Activated naive CD8-positive, alpha-beta T cell treated with anti-CD3 and anti-CD28 coated beads, Interleukin-2, amount 50 U/mL, for 16 hours (primary cell): ENCODE measurements around the gene HEMK1.

ENCODE experiments used
- DNase-seq: peaks from one replicate; pipeline ENCODE4 v3.0.0-alpha.2; 2020; ENCODE audit warnings: low read depth, low spot score

HEMK1 gene

DNA sequence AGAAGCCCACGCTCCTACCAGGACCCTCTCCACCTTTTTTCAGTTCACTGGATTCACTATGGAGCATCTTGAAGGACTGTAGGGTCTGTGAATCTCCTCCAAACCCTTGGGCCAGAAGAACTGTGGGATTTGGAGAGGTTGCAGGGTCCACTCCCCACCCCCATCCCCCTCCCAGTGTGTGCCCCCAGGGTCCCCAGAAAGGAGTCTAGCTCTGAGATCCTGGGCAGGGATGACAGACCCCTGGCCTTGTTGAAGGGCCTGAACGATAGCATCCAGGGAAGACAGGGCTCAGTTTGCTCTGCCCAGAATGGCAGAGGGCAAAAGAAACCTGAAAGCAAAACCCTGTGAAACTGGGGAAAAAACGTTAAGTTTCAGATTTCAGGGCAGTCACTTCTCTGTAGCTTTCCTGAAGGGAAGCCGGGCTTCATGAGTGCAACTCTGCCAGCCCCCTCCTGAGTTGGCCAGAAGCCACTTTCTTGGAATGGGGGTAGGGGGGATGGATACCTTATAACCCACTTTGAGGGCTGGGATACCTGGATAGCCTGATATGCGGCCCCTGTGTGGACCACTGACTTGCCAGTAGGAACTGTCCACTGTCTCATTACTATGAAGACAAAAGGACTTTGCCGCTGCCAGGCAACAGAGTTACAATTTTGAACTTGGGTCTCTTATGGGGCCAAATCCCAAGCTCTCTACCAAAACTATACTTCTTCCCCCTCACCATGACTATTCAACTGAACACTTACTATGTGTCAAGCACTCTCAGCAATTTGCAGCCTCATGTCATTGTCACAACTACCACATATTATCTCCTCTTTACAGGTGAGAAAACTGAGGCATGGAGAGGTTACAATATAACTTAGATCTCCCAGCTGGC, 43.9 kb downstream of the HEMK1 start:
- no peak for DNase-seq

DNA sequence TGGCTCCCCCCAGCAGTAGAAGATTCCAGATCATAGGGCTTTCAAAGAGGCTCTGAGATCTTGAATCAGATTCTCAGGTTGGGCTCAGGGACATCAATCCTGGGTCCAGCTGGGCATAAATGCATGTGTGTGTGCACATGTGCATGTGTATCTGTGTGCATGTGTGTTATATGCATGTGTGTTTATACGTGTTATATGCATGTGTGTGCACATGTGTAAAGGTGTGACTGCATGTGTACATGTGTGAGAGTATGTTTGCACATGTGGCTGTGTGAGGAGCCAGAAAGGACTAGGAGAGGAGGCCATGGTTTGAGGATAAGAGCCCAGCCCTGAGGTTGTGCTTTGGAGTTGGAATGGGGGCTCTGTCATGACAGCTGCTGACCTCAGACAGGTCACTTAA, 45.9 kb downstream of the HEMK1 start:
- no peak for DNase-seq

- DNase-seq = peak; percentile 71
These were observed 46.9 kb downstream of the HEMK1 start for GRCh38 chr3:50616003-50616769.

DNA sequence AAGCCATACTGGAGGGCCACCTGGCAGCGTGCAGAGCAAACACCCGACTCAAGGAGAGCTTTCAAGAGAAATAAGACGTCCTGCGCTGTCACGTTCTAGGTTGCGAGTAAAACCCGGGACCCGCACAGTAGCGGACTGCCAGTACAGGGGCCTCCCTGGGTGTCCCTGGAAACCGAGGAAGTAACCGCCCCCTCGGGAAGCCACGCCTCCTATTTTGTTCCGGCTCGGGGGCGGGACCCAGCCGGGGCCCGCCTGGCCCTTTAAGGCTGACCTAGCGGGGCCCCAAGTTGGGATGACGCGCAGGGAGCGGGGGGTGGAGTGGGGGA, 47.4 kb downstream of the HEMK1 start:
- peak; percentile 90 for DNase-seq

GRCh38 chr3:50617096-50617791, 47.9 kb downstream of the HEMK1 start, which contains the start of gene MAPKAPK3:
TSS of gene MAPKAPK3 (plus strand) at chr3:50617151. CDS start at chr3:50617566, 415 bp downstream.
- DNase-seq = no peak

DNA sequence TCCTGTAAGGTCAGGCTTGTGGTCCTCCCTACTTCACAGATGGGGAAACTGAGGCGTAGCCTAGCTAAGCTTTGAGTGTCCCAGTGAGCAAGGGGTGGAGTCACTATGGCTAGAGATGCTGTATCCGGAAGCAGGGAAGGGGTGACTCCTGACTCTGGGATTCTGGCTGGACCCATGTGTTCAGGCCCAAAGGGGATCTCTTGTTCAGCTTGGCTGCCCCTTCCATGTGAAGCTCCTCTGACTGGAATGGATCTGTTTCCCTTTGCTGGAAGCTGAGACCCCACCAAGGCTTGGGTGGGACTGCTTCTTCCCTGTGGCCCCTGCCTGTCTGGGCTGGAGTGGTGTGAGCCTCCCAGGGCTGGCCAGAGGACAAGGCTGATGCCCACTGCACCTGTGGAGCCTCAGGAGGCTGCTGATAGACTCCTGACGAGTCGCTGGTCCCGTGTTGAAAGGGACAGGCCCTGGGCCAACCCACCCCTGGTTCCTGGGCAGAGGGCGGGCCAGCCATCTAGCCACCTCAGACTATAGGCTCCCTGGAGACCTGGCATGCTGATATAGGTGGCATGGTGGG, 48.7 kb downstream of the HEMK1 start:
- no peak for DNase-seq

DNA sequence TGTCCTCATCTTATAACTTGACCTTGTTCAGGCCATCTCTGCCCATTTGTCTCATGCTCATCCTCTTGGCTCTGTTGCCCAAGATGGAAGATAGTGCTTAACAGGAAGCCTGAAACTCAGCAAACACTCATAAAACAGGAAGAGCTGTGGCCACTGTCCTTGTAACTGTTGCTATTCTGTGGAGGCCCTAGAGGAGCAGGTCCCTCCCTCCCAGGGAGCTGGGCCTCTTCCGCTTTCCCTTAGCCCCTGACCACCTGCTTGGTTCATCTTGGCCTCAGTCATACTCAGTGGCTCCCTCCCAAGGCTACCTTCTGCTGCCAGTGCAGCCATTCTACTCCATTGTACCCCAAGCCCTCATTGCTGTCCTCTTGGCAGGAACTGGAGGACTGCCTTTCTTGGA, 51.1 kb downstream of the HEMK1 start:
- no peak for DNase-seq

DNA sequence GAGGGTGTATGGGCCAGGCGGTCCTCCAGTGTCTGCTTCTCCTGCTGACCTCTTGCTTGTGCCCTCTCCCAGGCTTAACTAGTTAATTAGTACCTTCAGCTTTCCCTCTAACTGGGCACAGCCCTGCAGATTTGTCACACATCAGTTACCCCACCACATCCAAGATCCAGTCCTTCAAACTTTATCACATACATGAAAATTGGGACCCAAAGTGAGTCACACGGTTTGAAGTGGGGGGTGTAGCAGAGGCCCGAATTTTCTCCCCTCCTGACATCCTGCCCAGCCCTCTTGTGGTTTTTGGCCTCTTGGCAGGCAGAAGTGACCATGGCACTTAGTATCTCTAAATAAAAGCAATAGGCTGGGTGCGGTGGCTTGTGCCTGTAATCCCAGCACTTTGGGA, 51.5 kb downstream of the HEMK1 start:
- DNase-seq = no peak

GRCh38 chr3:50622881-50623280, 53.6 kb downstream of the HEMK1 start:
- DNase-seq = no peak

DNA sequence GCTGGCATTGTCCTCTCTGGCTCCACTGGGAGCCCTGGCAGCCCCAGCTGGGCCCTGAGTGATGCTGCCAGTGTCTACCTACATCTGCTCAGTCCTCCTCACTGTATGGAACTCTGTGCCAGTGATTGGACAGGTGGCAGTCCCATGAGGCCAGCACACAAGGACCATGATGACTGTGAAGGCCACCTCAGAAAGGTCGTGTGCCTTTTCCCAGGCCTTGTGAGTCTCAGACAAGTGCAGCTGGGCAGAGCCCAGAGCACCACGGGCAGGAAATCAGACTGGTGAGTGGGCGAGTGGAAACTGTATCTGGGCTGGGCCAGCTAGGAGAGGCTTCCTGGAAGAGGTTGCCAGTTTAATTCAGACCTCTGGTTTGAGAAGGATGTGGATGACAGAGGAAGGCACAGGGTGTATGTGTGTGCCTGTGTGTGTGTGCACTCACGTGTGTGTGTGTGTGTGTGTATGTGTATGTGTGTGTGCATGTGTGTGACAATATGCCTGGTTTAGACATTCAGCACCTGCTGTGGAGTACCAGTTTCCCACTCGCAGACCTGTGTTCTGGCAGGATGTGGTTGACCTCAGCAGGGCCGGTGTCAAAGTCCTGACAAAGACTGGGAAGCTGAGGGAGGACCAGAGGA, 54.6 kb downstream of the HEMK1 start:
- DNase-seq = no peak

- no peak for DNase-seq
These were observed 55.3 kb downstream of the HEMK1 start for GRCh38 chr3:50624634-50625033.

- no peak for DNase-seq
These were observed 56.2 kb downstream of the HEMK1 start for GRCh38 chr3:50625231-50626182.

DNA sequence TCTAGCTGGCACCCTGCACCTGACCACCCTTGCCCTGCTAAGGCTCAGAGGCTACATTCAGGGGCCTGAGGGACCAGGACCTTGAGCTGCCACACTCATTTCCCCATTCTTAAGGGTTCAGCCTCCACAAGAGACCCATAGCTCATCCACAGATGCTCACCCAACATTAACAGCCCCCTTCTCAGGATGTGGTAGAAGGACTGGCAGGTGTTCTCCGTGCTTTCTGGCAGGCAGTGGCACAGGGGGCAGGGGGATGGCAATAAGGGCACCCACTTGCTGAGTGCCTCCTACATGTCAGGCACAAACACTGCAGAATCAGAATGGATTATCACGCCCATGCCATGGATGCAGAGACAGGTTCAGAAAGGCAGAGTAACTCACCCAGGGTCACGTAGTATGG, 57.1 kb downstream of the HEMK1 start:
- DNase-seq = no peak

DNA sequence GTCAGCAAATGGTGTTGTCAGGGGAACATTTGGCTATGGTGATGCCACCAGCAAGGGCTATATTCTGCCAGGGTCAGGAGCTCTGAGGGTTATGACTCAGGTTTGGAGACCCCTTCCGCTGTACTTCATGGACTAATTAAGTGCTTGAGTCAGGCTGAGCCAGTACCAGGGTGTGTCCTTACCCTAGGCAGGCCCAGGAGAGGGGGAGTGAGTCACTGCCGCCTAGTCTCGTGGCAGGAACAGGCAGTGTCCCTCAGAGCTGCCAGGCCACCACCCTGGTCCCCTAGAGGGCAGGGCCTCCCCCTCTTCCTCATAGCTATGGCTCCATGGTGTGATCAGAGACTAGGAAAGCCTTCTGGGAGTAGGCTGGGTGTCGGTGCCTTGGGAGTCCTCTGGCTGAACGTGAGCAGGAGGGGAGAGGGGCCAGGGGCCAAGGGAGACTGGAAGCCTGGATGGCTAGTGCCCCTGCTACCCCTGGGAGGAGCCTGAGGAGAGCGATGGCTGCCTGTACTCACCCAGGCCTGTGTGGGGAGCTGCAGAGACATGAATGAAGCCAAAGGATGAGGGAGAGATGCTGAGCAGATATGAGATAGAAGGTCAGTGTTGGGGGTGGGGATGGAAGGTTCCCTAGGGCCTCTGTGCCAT, 58.2 kb downstream of the HEMK1 start:
- no peak for DNase-seq

DNA sequence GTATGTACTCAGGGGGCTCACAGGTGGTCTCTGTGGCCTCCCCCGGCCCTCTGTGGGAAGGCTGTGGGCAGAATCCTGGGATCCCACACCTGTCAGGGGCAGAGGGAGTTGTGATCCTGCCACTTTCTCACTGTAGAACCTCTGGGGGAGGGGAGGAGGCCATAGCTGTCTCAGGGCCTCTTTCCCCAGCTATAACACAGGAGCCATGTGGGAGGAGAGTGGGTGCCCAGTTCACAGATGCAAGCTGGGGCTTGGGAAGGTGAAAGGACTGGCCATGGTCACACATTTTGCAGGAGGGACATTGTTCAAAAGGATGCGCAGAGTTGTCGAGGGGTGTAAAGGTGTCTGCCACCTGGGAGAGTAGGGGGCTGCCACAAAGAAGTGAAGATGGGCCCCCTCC, 59.3 kb downstream of the HEMK1 start:
- DNase-seq = no peak

GRCh38 chr3:50630394-50630793, 61.1 kb downstream of the HEMK1 start:
- no peak for DNase-seq

- no peak for DNase-seq
These were observed 61.6 kb downstream of the HEMK1 start for GRCh38 chr3:50630877-50631276.

DNA sequence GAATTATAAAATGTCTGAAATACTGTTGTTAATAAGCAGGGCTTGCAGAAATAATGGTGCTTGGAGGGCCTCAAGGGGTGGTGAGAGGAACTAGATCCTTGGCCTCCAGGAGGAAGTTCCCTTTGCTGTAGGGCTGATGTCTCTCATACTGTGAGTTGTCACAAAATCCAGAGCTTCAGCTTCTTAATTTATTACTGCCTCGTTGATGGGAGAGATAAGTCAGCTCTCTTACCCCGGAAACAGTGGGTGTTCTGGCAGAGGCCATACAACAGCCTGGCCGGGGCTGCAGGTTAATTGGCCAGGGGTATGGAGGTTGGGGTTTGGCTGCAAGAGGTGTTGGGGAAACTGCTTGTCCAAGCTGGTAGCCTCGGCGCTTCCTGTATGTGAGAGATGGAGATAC, 63.1 kb downstream of the HEMK1 start:
- no peak for DNase-seq

DNA sequence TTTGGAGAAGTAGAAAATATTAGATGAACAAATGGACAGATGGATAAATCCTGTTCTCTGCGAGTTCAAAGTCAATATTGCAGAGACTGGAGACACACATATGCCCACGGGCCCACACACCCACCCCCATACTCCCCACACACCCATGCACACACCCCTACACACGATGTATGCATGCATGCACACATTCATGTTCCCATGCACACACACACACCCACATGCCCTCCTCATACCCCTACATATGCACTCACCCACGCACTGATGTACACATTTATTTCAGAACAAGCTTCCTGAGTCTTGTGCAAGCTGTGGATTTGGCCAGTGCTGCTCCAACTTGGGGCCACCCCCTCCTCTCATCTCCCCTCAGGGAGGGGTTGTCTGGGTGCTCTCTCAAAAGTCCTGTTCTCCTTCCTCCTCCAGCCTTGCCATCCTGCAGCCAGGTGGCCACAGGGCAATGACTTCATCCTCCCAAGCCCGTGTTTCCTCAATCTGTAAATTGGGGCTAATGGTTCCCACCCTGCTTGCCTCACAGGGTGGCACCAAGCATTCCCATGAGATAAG, 64.0 kb downstream of the HEMK1 start:
- no peak for DNase-seq

DNA sequence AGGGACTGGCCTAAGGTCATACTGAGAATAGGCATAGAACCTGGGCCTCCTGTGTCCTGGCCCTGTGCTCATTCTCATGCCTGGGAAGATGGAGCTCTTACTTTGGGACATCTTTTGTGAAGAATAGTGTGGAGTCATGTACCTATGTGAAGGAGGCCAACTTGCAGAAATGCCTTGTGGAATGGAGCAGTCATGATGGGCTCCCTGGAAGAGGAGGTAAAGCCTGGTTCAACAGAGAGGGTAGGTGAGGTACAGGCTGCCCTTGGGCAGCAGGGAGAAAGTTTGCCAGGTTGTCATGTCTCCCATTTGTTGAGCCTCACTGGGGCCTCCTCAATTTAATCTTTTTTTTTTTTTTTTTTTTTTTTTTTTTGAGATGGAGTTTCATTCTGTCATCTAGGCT, 65.7 kb downstream of the HEMK1 start:
- DNase-seq = no peak
